HEK293 (cell line): Measurements from ENCODE around the gene STUB1.

Source experiments
- CTCF ChIP-seq: fragments of 450-650 bp; formaldehyde crosslinking; IDR thresholded peaks from 2 replicates; pipeline ENCODE4 v1.5.1; 2016; ENCODE audit warnings: missing biosample characterization, missing genetic modification characterization
- ZNF302 ChIP-seq: fragments of 450-650 bp; formaldehyde crosslinking; IDR thresholded peaks from 2 replicates; pipeline ENCODE4 v1.5.1; 2016; ENCODE audit warnings: missing biosample characterization, missing genetic modification characterization, low read depth
- ZNF530 ChIP-seq: fragments of 450-650 bp; formaldehyde crosslinking; IDR thresholded peaks from 2 replicates; pipeline ENCODE4 v1.5.1; 2016; ENCODE audit warnings: low read depth, missing biosample characterization, missing genetic modification characterization

GRCh38 chr16:680967-681745, 946 bp downstream of the STUB1 start:
- TF ChIP-seq ZNF302 (tag by site-specific recombination) (no peak), ZNF530 (no peak), CTCF (tag by site-specific recombination) (peak; percentile 82)
